GM04504 (cell line): ENCODE measurements around the gene CYP27A1.
"Not testable (repeated sequence)": the region's sequence is repeated elsewhere in the genome, so short reads cannot be mapped to it uniquely, and the experiment has no call there.

Experiments used
- DNase-seq: peaks from one replicate; pipeline ENCODE4 v3.0.0-alpha.2; 2012; ENCODE audit warnings: low read depth

Gene CYP27A1

GRCh38 chr2:218781691-218782527, at the start of gene CYP27A1:
Gene CYP27A1 (plus strand): TSS chr2:218782147. CDS start chr2:218782183, 36 bp downstream.
- no peak for DNase-seq

GRCh38 chr2:218732761-218733158, 49.2 kb upstream of the CYP27A1 start:
- DNase-seq, result no peak

GRCh38 chr2:218733171-218734021, 48.6 kb upstream of the CYP27A1 start:
- peak; percentile 18 for DNase-seq

GRCh38 chr2:218734190-218734975, 47.6 kb upstream of the CYP27A1 start:
- no peak for DNase-seq

GRCh38 chr2:218736531-218736930, 45.4 kb upstream of the CYP27A1 start:
- no peak for DNase-seq

- no peak for DNase-seq
These were observed 38.9 kb upstream of the CYP27A1 start for GRCh38 chr2:218743068-218743467.

GRCh38 chr2:218744615-218745014, 37.3 kb upstream of the CYP27A1 start:
- DNase-seq, result no peak

GRCh38 chr2:218745160-218745558, 36.8 kb upstream of the CYP27A1 start:
- no peak for DNase-seq

GRCh38 chr2:218745559-218746469, 36.1 kb upstream of the CYP27A1 start:
- no peak for DNase-seq

GRCh38 chr2:218746470-218746795, 35.5 kb upstream of the CYP27A1 start:
- DNase-seq, result no peak

- no peak for DNase-seq
These were observed 35.0 kb upstream of the CYP27A1 start for GRCh38 chr2:218746960-218747359.

GRCh38 chr2:218748741-218749441, 33.1 kb upstream of the CYP27A1 start:
- no peak for DNase-seq

GRCh38 chr2:218754201-218754600, 27.7 kb upstream of the CYP27A1 start:
- DNase-seq, result no peak

GRCh38 chr2:218754781-218755180, 27.2 kb upstream of the CYP27A1 start:
- DNase-seq, result no peak

GRCh38 chr2:218755198-218755566, 26.8 kb upstream of the CYP27A1 start:
- DNase-seq, result no peak

- no peak for DNase-seq
These were observed 26.2 kb upstream of the CYP27A1 start for GRCh38 chr2:218755567-218756404.

- DNase-seq, result no peak
These were observed 25.2 kb upstream of the CYP27A1 start for GRCh38 chr2:218756599-218757377.

- DNase-seq, result no peak
These were observed 20.2 kb upstream of the CYP27A1 start for GRCh38 chr2:218761795-218762194.

- DNase-seq, result not testable (repeated sequence)
These were observed 9.2 kb upstream of the CYP27A1 start for GRCh38 chr2:218772759-218773158.
